OCI-LY7 (cell line): ENCODE data around the gene NME7. TPM values are rescaled to one million over a fixed set of nuclear protein-coding genes. Genes with fewer than 3 reads are reported as not detected.
A peak's percentile ranks its signal among the peaks of the same experiment; 100 is the strongest.

ENCODE experiments used
- BruUV-seq: library from RNA; stranded (reverse); fragments of 400-500 nt; replicated peaks from 2 replicates; lab custom pipeline; 2021; lab: Mats Ljungman, UMichigan
- CTCF ChIA-PET: fragments of 300-600 bp; sonication (Branson Sonifier 250); formaldehyde crosslinking; loops from one replicate; lab custom pipeline; 2022; ENCODE audit warnings: antibody characterized with exemption; ENCODE audit not compliant: unreplicated experiment; lab: Charles Lee
- POLR2A ChIA-PET: fragments of 300-600 bp; sonication (Branson Sonifier 250); formaldehyde crosslinking; loops from one replicate; lab custom pipeline; 2022; ENCODE audit warnings: antibody characterized with exemption; lab: Charles Lee
- DNase-seq: peaks from one replicate; pipeline ENCODE4 v3.0.0-alpha.2; 2015; ENCODE audit warnings: low spot score
- H2AFZ ChIP-seq: fragments of 200-600 bp; sonication (generic), shearing (Covaris generic); 2 replicates; pipeline ENCODE4 v1.6.1; 2014; ENCODE audit warnings: mild to moderate bottlenecking, antibody characterized with exemption, low read length, moderate library complexity
- H3K27ac ChIP-seq: fragments of 200-600 bp; sonication (generic); 2 replicates; pipeline ENCODE4 v1.5.1; 2014; ENCODE audit warnings: mixed run types, low read depth, mild to moderate bottlenecking, moderate library complexity, low read length, inconsistent platforms; ENCODE audit not compliant: poor library complexity, severe bottlenecking
- H3K36me3 ChIP-seq: fragments of 200-600 bp; sonication (generic); 2 replicates; pipeline ENCODE4 v1.6.1; 2014; ENCODE audit warnings: mild to moderate bottlenecking, antibody characterized with exemption, low read length, moderate library complexity, mixed read lengths; ENCODE audit not compliant: insufficient read depth
- H3K4me1 ChIP-seq: fragments of 200-600 bp; sonication (generic); 2 replicates; pipeline ENCODE4 v1.5.1; 2014; ENCODE audit warnings: mild to moderate bottlenecking, low read length; ENCODE audit not compliant: insufficient read depth, poor library complexity, severe bottlenecking
- H3K4me2 ChIP-seq: fragments of 200-600 bp; sonication (generic); 2 replicates; pipeline ENCODE4 v1.6.1; 2014; ENCODE audit warnings: mild to moderate bottlenecking, low read length
- H3K4me3 ChIP-seq: fragments of 200-600 bp; sonication (generic); 2 replicates; pipeline ENCODE4 v1.5.1; 2014; ENCODE audit warnings: mild to moderate bottlenecking, low read depth, low read length; ENCODE audit not compliant: poor library complexity, severe bottlenecking
- H3K79me2 ChIP-seq: fragments of 200-600 bp; sonication (generic); 2 replicates; pipeline ENCODE4 v1.6.1; 2016; ENCODE audit warnings: low read depth, mild to moderate bottlenecking, low read length, moderate library complexity, mixed read lengths; ENCODE audit not compliant: insufficient read depth
- H3K9me2 ChIP-seq: fragments of 200-600 bp; sonication (generic); 2 replicates; pipeline ENCODE4 v1.6.1; 2016; ENCODE audit warnings: mild to moderate bottlenecking, low read length, mixed read lengths; ENCODE audit not compliant: insufficient read depth
- H3K9me3 ChIP-seq: fragments of 200-600 bp; sonication (generic); 2 replicates; pipeline ENCODE4 v1.6.1; 2014; ENCODE audit warnings: mild to moderate bottlenecking, mixed run types, low read length, mixed read lengths
- H4K20me1 ChIP-seq: fragments of 200-600 bp; sonication (generic); 2 replicates; pipeline ENCODE4 v1.6.1; 2014; ENCODE audit warnings: mild to moderate bottlenecking, antibody characterized with exemption, low read length, moderate library complexity, mixed read lengths; ENCODE audit not compliant: insufficient read depth
- EZH2phosphoT487 ChIP-seq: fragments of 200-600 bp; sonication (generic); IDR thresholded peaks from 2 replicates; pipeline ENCODE4 v1.6.1; 2018; ENCODE audit warnings: low read depth, borderline replicate concordance, mild to moderate bottlenecking, mixed run types, antibody characterized with exemption, low read length, moderate library complexity, mixed read lengths
- intact Hi-C: fragments of 100-400 bp; cut with micrococcal nuclease; formaldehyde crosslinking; loops from one replicate; pipeline ENCODE4 v1.10.0; 2022; ENCODE audit not compliant: unreplicated experiment
- total RNA-seq, 2 experiments: library from RNA; depleted of rRNA in 1 of 2; stranded (reverse); fragments of >200 nt in 1 of 2; shearing (Covaris generic) in 1 of 2; gene quantifications; 2 replicates each; pipeline ENCODE4 v1.2.3, GENCODE V29; 2014 to 2022
- TF ChIP-seq, protein P1 (sequence below): fragments of 200-600 bp; sonication (generic); conservative IDR thresholded peaks from 2 replicates; pipeline ENCODE4 v1.5.1; 2014; ENCODE audit warnings: mild to moderate bottlenecking, antibody characterized with exemption, low read length, moderate library complexity, mixed read lengths

NME7 gene
- total RNA-seq, 2 experiments from 2014 or later: 9.3 to 17.0 TPM

DNA sequence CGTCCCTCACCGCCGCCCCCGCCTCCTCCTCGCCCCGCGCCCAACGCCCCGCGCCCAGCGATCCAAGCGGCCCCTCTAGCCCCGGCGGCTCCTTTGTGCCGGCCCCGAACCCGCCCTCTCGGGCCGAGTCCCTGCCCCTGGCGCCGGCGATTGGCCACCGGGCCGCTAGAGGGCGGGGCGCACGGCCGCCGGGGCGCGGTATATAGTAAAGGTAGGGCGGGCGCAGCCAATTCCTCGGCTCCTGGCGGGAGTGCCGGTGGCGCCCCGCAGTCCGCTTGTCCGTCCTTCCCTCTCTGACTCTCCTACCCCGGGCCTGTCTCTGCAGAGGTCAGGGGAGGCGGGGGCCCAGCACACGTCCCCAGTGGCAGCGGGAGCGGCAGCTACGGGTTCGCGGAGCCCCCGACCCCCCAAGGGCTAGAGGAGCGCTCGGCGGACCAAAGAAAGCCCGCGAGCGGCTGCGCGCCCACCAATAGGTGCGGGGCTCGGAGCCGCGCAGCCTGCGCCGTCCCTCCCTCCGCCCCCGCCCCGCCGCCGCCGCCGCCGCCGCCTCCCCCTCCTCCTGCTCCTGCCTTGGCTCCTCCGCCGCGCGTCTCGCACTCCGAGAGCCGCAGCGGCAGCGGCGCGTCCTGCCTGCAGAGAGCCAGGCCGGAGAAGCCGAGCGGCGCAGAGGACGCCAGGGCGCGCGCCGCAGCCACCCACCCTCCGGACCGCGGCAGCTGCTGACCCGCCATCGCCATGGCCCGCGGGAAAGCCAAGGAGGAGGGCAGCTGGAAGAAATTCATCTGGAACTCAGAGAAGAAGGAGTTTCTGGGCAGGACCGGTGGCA, 261.3 kb downstream of the NME7 start, which contains the start of gene ATP1B1:
TSS of gene ATP1B1 (plus strand) at position 596 of the 826 bp plus-strand sequence. CDS start at position 736, 140 bp downstream.
- H3K9me3 ChIP-seq: no peaks in the 10 kb centered on the region
- H3K9me2 ChIP-seq: no peaks in the 10 kb centered on the region
- H3K79me2 ChIP-seq: peaks cover 45% of the 10 kb centered on the region
- H4K20me1 ChIP-seq: no peaks in the 10 kb centered on the region
- H3K4me1 ChIP-seq: peaks cover 35% of the 10 kb centered on the region
- DNase-seq: peak; percentile 89
- H3K36me3 ChIP-seq: peaks cover 4% of the 10 kb centered on the region
- ChIA-PET CTCF (no interaction called here), POLR2A (interaction anchor here (0.7 kb wide), 1 partner anchor 811 kb away, joined by 3 read pairs; no protein-coding TSS in a partner anchor)
- peak within 1 kb of the TSS; percentile 94 for H3K4me3 ChIP-seq
- intact Hi-C loops: loop anchor here (2.0 to 5.0 kb wide), 6 partner anchors 241 to 1426 kb away; partner anchors contain the start of genes BLZF1, GORAB, METTL18 and NME7
- TF ChIP-seq, protein P1, sequence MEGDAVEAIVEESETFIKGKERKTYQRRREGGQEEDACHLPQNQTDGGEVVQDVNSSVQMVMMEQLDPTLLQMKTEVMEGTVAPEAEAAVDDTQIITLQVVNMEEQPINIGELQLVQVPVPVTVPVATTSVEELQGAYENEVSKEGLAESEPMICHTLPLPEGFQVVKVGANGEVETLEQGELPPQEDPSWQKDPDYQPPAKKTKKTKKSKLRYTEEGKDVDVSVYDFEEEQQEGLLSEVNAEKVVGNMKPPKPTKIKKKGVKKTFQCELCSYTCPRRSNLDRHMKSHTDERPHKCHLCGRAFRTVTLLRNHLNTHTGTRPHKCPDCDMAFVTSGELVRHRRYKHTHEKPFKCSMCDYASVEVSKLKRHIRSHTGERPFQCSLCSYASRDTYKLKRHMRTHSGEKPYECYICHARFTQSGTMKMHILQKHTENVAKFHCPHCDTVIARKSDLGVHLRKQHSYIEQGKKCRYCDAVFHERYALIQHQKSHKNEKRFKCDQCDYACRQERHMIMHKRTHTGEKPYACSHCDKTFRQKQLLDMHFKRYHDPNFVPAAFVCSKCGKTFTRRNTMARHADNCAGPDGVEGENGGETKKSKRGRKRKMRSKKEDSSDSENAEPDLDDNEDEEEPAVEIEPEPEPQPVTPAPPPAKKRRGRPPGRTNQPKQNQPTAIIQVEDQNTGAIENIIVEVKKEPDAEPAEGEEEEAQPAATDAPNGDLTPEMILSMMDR: 0 out of 2 replicates have a peak, but pooled peaks have one; percentile 10
- no peak for TF ChIP-seq EZH2phosphoT487
- no TSS peak for BruUV-seq
- H3K4me2 ChIP-seq: peak within 1 kb of the TSS; percentile 93
- peak within 1 kb of the TSS; percentile 91 for H3K27ac ChIP-seq
- peak within 1 kb of the TSS; percentile 74 for H2AFZ ChIP-seq

DNA sequence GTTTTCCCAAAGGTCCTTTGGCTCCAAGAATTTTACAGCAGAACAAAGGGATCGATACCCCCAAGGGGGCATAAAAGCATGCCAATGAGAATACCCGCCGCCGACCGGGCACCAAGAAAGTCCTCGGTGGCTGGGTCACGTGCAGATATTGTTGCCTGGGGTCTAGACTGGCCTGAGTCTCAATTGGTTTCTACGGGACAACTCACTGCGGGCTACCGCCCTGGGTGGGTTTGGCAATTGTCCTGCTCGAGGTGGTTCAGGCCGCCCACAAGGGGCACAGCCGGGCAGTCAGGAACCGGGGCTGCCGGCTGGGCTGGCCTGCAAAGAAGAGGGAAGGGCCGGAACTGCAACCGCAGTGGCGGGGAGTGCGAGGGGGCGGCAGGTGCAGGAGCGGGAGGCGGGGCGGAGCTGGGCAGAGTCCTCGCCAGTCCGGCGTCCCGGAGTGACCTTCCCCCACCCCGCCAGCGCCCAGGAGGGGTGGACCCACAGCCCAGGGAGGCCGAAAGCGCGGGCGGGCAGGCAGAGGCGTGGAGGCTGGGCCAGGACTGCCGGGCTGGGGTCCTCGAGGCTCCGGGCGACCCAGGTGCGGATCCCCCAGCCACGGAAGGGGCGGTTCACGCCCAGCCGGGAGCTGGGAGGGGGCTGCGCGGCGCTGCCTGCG, 262.0 kb downstream of the NME7 start:
- no TSS peak for BruUV-seq
- POLR2A ChIA-PET: interaction anchor here (0.7 kb wide), 1 partner anchor 812 kb away, joined by 3 read pairs; no protein-coding TSS in a partner anchor

More for the DNA sequence above, 262.0 kb downstream of the NME7 start:
- DNase-seq: peak; percentile 66
- intact Hi-C loops: loop anchor here (2.0 to 5.0 kb wide), 6 partner anchors 242 to 1427 kb away; partner anchors contain the start of genes BLZF1, GORAB, METTL18 and NME7
- Histone ChIP-seq H3K9me2 (no peaks in the 10 kb centered on the region), H3K79me2 (peaks cover 38% of the 10 kb centered on the region), H2AFZ (peak overlapping the region; percentile 74), H3K27ac (no peak overlapping the region), H3K4me1 (peaks cover 29% of the 10 kb centered on the region), H3K36me3 (no peaks in the 10 kb centered on the region), H3K4me3 (peak overlapping the region; percentile 94), H4K20me1 (no peaks in the 10 kb centered on the region), H3K9me3 (no peaks in the 10 kb centered on the region), H3K4me2 (peak overlapping the region; percentile 83)
- TF ChIP-seq, protein P1: no peak
- TF ChIP-seq EZH2phosphoT487: no peak
- CTCF ChIA-PET: no interaction called here
